Retinal pigment epithelial cell (primary cell): ENCODE measurements around the gene OSTF1.

Experiments used
- DNase-seq: peaks from one replicate; pipeline ENCODE4 v3.0.0-alpha.2; 2010; ENCODE audit warnings: low read depth
- H3K4me3 ChIP-seq: 2 replicates; pipeline ENCODE4 v1.5.1; 2011; ENCODE audit warnings: mild to moderate bottlenecking, low read length, control low read depth, moderate library complexity
- CTCF ChIP-seq: conservative IDR thresholded peaks from 2 replicates; pipeline ENCODE4 v1.5.1; 2011; ENCODE audit warnings: low read depth, low read length, control low read depth, inconsistent platforms

The OSTF1 gene

GRCh38 chr9:75090579-75090978 lies 2.3 kb downstream of the OSTF1 start:
- no peak for TF ChIP-seq CTCF
- no peak for DNase-seq
- H3K4me3 ChIP-seq = no peak overlapping the region

GRCh38 chr9:75092766-75093165 lies 4.5 kb downstream of the OSTF1 start:
- no peak for TF ChIP-seq CTCF
- no peak for DNase-seq
- H3K4me3 ChIP-seq = no peak overlapping the region

- TF ChIP-seq CTCF = no peak
- H3K4me3 ChIP-seq = no peak overlapping the region
- DNase-seq = no peak
Observed at GRCh38 chr9:75096796-75097195, 8.5 kb downstream of the OSTF1 start.

- DNase-seq = no peak
- no peak for TF ChIP-seq CTCF
Observed at GRCh38 chr9:75101004-75101588, 12.8 kb downstream of the OSTF1 start.

GRCh38 chr9:75102177-75102790 lies 14.0 kb downstream of the OSTF1 start:
- DNase-seq = no peak
- TF ChIP-seq CTCF = no peak

More at GRCh38 chr9:75101004-75101588, 12.8 kb downstream of the OSTF1 start:
- no peak overlapping the region for H3K4me3 ChIP-seq

GRCh38 chr9:75104607-75105006 lies 16.3 kb downstream of the OSTF1 start:
- DNase-seq = no peak
- no peak overlapping the region for H3K4me3 ChIP-seq

More at GRCh38 chr9:75102177-75102790, 14.0 kb downstream of the OSTF1 start:
- no peak overlapping the region for H3K4me3 ChIP-seq

More at GRCh38 chr9:75104607-75105006, 16.3 kb downstream of the OSTF1 start:
- no peak for TF ChIP-seq CTCF
